ENCODE results near the gene GFI1.

DNA sequence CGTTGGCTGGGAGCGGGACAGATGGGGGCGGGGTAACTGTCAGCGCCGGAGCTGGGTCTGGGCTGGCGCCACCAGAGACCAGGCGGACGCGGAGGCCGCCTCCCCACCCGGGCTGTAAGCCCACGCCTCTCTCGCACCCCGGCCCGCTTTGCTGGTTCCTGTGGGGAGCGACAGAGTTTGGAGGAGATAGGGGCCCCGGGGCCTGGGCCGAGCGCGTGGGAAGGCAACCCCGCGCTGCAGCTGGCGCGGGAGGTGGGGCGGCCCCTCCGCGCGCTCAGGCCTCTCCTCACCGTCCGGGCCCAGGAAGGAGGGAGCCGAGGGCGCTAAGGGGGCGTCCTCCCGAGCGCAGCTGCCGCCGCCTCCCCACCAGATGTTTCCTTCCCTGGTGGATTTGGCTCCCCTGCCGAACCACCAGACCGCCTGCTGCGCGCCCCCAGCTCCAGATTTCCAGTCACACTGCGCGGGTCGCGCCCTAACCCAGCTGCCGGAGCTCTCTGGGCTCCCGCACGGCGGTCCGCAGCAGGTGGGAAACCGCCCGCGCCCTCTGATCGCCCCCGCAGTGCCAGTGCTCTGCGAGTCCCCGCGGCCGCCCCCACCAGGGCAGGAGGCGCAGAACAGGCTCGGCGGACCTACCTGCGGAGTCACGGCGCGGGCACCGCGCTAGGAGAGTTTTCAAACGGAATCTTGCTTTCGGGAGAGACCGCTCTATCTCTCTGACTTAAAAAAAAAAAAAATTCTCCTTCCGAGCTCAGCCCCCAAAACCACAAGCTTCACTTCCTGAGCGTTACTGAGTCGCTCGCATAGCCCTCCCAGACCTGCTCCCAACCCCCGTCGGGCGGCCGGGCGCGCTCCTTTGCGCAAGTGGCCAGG, 1.1 kb downstream of the GFI1 start:
- TF ChIP-seq EZH2 (IDR thresholded peaks at IDR 0.05; ENCODE audit: borderline replicate concordance, low read depth, low read length, severe bottlenecking), result peak; percentile 32
- TF ChIP-seq POLR2A (IDR thresholded peaks at IDR 0.05; ENCODE audit: low read depth, low read length), result no peak
- peak in 1 of 2 donors; percentile 31 for TF ChIP-seq CTCF (IDR thresholded peaks at IDR 0.05; ENCODE audit: extremely low read depth in 1 of 2, insufficient read depth in 1 of 2, low read depth in 1 of 2, low read length in 2 of 2)
- TF ChIP-seq POLR2AphosphoS5 (IDR thresholded peaks at IDR 0.05; ENCODE audit: insufficient read depth, low read depth, low read length), result no peak
- TF ChIP-seq MYC (IDR thresholded peaks at IDR 0.05; ENCODE audit: low read depth, low read length), result no peak
- no peak for TF ChIP-seq MAX (IDR thresholded peaks at IDR 0.05; ENCODE audit: insufficient read depth, insufficient read length)
- no peak for TF ChIP-seq FOS (IDR thresholded peaks at IDR 0.05; ENCODE audit: borderline replicate concordance, insufficient read depth, low read length)
